PFSK-1 (cell line): ENCODE data around the gene NCEH1.

ENCODE experiments used
- FOXP2 ChIP-seq: optimal IDR thresholded peaks from 2 replicates; pipeline ENCODE3; 2011; ENCODE audit warnings: borderline replicate concordance, control low read depth, inconsistent platforms; ENCODE audit not compliant: insufficient read depth; ENCODE audit errors: extremely low read length, extremely low read depth
- POLR2AphosphoS5 ChIP-seq: IDR thresholded peaks from 2 replicates; pipeline ENCODE4 v1.6.1; 2012; ENCODE audit warnings: low read depth, mild to moderate bottlenecking, control low read depth, low read length, moderate library complexity
- SIN3A ChIP-seq: IDR thresholded peaks from 2 replicates; pipeline ENCODE4 v1.6.1; 2012; ENCODE audit warnings: mild to moderate bottlenecking, low read length, moderate library complexity, borderline replicate concordance; ENCODE audit not compliant: insufficient read depth
- TAF1 ChIP-seq: IDR thresholded peaks from 2 replicates; pipeline ENCODE4 v1.6.1; 2012; ENCODE audit warnings: low read length, control low read depth, borderline replicate concordance; ENCODE audit not compliant: insufficient read depth
- TF ChIP-seq, protein P1 (sequence below), 2 experiments: IDR thresholded peaks; 2 replicates each; pipeline versions ENCODE4 v1.6.1 to v1.8.0; 2011 to 2012; ENCODE audit warnings: low read depth in 2 of 2, low read length in 2 of 2, control low read depth in 1 of 2, inconsistent platforms in 1 of 2, mild to moderate bottlenecking in 1 of 2, moderate library complexity in 1 of 2; ENCODE audit not compliant: insufficient read depth in 1 of 2

- TF ChIP-seq POLR2AphosphoS5 (no peak), TAF1 (no peak), SIN3A (no peak), FOXP2 (no peak)
- TF ChIP-seq, protein P1, sequence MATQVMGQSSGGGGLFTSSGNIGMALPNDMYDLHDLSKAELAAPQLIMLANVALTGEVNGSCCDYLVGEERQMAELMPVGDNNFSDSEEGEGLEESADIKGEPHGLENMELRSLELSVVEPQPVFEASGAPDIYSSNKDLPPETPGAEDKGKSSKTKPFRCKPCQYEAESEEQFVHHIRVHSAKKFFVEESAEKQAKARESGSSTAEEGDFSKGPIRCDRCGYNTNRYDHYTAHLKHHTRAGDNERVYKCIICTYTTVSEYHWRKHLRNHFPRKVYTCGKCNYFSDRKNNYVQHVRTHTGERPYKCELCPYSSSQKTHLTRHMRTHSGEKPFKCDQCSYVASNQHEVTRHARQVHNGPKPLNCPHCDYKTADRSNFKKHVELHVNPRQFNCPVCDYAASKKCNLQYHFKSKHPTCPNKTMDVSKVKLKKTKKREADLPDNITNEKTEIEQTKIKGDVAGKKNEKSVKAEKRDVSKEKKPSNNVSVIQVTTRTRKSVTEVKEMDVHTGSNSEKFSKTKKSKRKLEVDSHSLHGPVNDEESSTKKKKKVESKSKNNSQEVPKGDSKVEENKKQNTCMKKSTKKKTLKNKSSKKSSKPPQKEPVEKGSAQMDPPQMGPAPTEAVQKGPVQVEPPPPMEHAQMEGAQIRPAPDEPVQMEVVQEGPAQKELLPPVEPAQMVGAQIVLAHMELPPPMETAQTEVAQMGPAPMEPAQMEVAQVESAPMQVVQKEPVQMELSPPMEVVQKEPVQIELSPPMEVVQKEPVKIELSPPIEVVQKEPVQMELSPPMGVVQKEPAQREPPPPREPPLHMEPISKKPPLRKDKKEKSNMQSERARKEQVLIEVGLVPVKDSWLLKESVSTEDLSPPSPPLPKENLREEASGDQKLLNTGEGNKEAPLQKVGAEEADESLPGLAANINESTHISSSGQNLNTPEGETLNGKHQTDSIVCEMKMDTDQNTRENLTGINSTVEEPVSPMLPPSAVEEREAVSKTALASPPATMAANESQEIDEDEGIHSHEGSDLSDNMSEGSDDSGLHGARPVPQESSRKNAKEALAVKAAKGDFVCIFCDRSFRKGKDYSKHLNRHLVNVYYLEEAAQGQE (IDR thresholded peaks at IDR 0.05; ENCODE audit: insufficient read depth in 1 of 2, low read depth in 2 of 2, low read length in 2 of 2): no peak
Observed at GRCh38 chr3:172600644-172601065, 110.2 kb downstream of the NCEH1 start.
